Loucy (cell line): ENCODE results near the gene GAB2.

Experiments
- EZH2phosphoT487 ChIP-seq: fragments of 200-600 bp; IDR thresholded peaks from 2 replicates; pipeline ENCODE4 v1.6.1; 2018; ENCODE audit warnings: antibody characterized with exemption, mild to moderate bottlenecking, moderate library complexity, borderline replicate concordance
- TF ChIP-seq, protein P1 (sequence below): fragments of 200-600 bp; sonication (generic); conservative IDR thresholded peaks from 2 replicates; pipeline ENCODE4 v1.5.1; 2014; ENCODE audit warnings: mild to moderate bottlenecking, antibody characterized with exemption, low read length

DNA sequence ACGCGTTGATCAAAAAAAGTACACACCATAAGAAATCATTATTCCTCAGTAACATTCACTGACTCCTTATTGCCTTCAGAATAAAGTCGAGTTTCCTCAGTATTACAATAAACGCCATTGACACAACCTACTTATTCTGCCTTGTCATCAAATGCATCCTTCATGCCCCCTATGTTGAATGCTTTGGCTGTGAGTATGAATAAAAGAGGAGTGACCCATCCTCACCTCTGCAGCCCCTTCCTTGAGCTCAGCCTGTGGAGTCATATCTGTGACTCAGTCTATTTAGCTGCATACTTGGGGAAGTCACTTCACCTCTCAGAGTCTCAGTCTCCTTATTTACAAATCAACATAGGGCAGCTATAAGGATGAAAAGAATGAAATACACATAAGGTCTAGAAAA is 163.8 kb downstream of the GAB2 start:
- TF ChIP-seq, protein P1, sequence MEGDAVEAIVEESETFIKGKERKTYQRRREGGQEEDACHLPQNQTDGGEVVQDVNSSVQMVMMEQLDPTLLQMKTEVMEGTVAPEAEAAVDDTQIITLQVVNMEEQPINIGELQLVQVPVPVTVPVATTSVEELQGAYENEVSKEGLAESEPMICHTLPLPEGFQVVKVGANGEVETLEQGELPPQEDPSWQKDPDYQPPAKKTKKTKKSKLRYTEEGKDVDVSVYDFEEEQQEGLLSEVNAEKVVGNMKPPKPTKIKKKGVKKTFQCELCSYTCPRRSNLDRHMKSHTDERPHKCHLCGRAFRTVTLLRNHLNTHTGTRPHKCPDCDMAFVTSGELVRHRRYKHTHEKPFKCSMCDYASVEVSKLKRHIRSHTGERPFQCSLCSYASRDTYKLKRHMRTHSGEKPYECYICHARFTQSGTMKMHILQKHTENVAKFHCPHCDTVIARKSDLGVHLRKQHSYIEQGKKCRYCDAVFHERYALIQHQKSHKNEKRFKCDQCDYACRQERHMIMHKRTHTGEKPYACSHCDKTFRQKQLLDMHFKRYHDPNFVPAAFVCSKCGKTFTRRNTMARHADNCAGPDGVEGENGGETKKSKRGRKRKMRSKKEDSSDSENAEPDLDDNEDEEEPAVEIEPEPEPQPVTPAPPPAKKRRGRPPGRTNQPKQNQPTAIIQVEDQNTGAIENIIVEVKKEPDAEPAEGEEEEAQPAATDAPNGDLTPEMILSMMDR: no peak
- no peak for TF ChIP-seq EZH2phosphoT487
